MM.1S (cell line): ENCODE results near the gene ASPDH.

Experiments used
- CTCF ChIP-seq: fragments of 300-600 bp; sonication (generic); IDR thresholded peaks from 2 replicates; pipeline ENCODE4 v1.5.1; 2016; ENCODE audit warnings: antibody characterized with exemption, low read length, mixed read lengths
- EZH2 ChIP-seq: fragments of 300-600 bp; sonication (generic); optimal IDR thresholded peaks from 2 replicates; pipeline ENCODE3; 2017; ENCODE audit warnings: low read depth, mild to moderate bottlenecking, antibody characterized with exemption, low read length, mixed read lengths
- EZH2phosphoT487 ChIP-seq: fragments of 300-600 bp; sonication (generic); IDR thresholded peaks from 2 replicates; pipeline ENCODE4 v1.6.1; 2018; ENCODE audit warnings: antibody characterized with exemption, low read length

GRCh38 chr19:50498219-50499056, 15.3 kb downstream of the ASPDH start:
- TF ChIP-seq CTCF (no peak), EZH2phosphoT487 (no peak), EZH2 (no peak)
